Dedifferentiated amniotic fluid mesenchymal stem cell (primary cell): ENCODE data around the gene HS6ST3.

Experiments
- DNase-seq: peaks from one replicate; pipeline ENCODE4 v3.0.0-alpha.2; 2016; ENCODE audit errors: extremely low spot score

Gene HS6ST3

GRCh38 chr13:96199315-96199714, 109.4 kb downstream of the HS6ST3 start:
- DNase-seq = no peak

DNA sequence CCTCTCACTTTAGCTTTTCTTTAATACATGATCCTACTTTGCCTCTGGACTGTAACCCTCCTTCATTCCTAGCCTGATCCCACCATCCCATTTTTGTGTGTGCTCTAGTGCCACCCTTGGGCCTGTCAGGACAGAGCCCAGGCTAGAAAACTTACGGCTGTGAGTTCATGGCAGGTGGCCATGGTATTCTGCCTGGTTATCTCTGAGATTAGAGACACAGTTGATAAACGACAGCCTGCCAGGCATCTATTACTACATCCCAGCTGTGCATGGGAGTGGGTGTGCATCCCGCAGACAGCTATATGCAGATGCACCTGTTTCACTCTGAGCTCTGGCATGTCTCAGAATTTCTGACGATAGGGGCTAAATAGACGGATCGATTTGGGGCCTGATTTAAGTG, 110.9 kb downstream of the HS6ST3 start:
- no peak for DNase-seq

GRCh38 chr13:96202315-96202714, 112.4 kb downstream of the HS6ST3 start:
- no peak for DNase-seq

GRCh38 chr13:96203471-96203870, 113.6 kb downstream of the HS6ST3 start:
- no peak for DNase-seq

GRCh38 chr13:96214824-96215445, 125.0 kb downstream of the HS6ST3 start:
- DNase-seq = no peak

- DNase-seq = no peak
These were observed 126.6 kb downstream of the HS6ST3 start for GRCh38 chr13:96216543-96216942.

- DNase-seq = no peak
These were observed 128.6 kb downstream of the HS6ST3 start for GRCh38 chr13:96218475-96218874.

GRCh38 chr13:96221471-96221870, 131.6 kb downstream of the HS6ST3 start:
- DNase-seq = no peak

- no peak for DNase-seq
These were observed 133.3 kb downstream of the HS6ST3 start for GRCh38 chr13:96223231-96223630.

GRCh38 chr13:96229356-96229755, 139.4 kb downstream of the HS6ST3 start:
- no peak for DNase-seq

DNA sequence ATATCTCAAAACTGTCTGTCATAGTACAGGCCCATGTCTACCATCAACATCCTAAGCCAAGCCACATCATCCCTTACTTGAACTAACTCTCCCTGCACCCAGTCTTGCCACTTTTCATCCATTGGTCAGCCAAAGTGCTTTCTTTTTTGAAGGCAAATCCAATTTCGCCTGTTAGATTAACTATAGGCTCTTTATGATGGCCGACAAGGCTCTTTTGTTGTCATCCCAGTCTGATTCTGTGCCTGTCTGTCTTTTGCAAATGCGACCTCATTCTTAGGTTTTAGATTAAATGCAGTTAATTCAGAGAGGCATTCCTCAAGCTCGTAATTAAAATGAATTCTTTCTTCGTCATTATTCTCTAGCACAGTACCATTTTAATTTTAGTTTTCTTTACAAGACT, 148.3 kb downstream of the HS6ST3 start:
- no peak for DNase-seq

DNA sequence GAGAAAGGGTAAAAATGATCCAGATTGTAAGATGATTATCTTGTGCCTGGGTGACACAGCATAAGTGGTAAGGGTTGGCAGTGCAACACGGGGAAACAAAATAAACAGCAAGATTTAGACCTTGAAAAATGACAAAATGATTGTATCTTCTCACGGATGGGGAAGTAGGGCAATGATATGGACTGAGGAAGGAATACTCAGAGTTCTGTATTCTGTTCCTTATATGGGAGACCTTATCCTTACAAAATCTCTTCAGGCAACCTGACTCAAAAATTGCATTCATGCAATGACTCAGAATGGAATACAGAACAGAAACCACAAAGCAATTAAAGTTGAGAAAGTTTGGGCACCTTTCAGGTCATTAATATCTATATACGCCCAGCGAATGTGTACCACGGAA, 149.0 kb downstream of the HS6ST3 start:
- no peak for DNase-seq

DNA sequence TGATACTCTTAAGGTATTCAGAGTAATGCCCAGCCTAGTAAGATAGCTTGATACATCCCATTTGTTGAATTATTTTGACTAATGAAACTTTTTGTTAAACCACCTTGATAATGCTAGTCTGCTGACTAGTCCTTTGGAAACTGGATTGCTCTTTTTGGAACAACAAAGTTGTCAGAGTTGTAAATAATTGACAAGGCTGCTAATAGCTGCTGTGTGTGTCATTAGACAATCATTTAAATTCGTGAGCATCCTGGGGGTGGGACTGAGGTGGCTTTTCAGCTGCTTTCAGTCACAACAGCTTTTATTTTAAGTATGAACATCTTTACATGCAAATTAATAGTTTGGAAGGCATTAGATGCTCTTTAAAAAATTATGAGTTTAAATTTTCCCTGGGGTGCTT, 153.5 kb downstream of the HS6ST3 start:
- no peak for DNase-seq

DNA sequence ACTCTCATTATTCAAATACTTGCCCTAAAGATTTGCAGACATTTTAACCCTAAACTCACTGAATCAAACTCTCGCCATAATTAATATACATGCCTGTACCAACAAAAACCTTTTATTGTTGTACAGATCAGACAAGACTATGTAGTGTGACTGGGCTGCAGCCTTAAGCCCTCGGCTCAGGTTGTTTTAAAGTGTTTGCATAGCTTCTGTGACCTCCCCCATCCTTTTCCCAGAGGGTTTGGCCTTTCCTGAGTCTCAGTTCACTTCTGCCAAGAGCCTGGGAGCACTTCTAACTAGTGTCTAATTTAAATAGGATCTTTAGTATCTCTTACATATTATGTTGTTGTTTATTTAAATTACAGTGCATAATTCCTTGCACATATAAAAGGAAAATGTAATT, 158.2 kb downstream of the HS6ST3 start:
- DNase-seq = no peak

- no peak for DNase-seq
These were observed 159.1 kb downstream of the HS6ST3 start for GRCh38 chr13:96248996-96249395.

DNA sequence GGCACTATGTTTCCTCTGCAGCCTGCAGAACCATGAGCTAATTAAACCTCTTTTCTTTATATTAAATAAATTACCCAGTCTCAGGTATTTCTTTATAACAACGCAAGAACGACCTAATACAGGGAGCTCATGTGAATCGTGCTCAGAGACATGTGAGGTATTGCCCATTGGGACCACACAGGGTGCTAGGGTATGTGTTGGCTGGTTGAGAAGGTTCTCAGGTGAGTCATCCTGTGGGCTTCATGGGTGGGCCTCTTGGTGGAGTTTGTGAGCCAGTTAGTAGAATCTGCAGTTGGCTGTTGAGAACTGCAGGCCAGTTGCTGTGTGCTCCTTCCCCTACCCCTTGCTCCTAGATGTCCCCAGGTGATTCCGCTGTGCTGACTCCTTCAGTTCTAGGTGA, 163.0 kb downstream of the HS6ST3 start:
- DNase-seq = no peak

DNA sequence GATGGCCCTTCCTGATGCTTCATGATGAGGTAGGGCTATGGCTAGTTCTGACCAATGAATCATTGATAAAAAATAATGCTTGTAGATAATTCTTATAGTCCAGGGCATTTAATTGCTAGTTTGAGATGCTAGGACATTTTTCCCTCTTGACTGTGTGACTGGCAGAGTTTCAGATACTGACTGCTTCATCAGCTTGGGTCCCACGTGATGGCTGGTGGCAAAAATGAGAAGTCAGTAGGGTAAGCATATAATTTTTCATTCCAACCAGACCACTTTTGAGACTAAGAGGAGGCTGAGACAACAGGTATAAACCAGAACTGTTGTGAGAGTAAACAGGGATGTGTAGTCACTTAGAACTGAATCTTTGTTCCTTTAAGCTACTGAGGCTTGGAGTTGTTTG, 183.3 kb downstream of the HS6ST3 start:
- no peak for DNase-seq

- DNase-seq = no peak
These were observed 184.1 kb downstream of the HS6ST3 start for GRCh38 chr13:96274046-96274445.

DNA sequence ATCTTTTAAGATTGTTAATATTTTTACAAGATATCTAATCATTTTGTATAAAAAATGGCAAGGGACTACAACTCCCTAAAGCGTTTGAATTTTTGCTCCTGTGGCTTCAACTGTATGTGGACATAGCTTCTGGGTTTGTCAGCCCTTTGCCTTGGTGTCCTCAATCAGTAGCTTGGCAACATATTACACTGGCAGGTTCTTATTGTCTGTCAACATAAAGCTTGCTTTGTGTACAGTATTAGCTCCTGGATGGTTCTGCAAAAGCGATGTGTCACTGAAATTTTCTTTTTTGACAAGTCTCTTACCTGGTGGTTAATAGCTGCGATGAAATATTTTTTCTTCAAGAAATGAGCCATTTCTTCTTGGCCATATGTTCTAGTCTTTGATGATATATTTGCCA, 190.0 kb downstream of the HS6ST3 start:
- no peak for DNase-seq

GRCh38 chr13:96284971-96285370, 195.1 kb downstream of the HS6ST3 start:
- no peak for DNase-seq

- DNase-seq = no peak
These were observed 195.8 kb downstream of the HS6ST3 start for GRCh38 chr13:96285729-96286128.

GRCh38 chr13:96294930-96295881, 205.3 kb downstream of the HS6ST3 start:
- no peak for DNase-seq

DNA sequence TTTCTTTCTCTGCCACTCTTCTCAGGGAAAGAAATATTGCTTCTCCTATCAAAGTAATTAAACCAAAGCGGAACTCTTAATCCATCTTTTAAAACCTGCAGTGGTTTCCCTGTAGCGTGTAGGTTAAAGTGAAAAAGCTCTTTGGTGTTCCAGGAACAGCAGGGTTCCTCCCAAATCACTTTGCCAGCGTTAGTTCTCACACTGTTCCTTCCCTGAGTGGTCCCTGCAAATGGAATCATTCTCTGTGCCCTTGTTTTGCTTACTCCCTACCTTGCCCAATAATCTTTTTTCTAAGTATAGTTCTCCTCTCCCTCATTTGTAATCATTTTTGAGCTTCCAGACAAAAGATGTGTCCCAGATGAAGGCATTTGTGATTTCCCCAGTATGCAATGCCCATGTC, 207.5 kb downstream of the HS6ST3 start:
- DNase-seq = no peak
